H1 (cell line): Measurements from ENCODE around the gene KLK10. TPM values are rescaled to one million over a fixed set of nuclear protein-coding genes. Genes with fewer than 3 reads are reported as not detected.

ENCODE experiments used
- CTCF ChIA-PET: fragments of 300-600 bp; sonication (Branson Sonifier 250); formaldehyde crosslinking; loops from one replicate; lab custom pipeline; 2021; ENCODE audit not compliant: partially characterized antibody; lab: Charles Lee
- POLR2A ChIA-PET: fragments of 300-600 bp; sonication (Branson Sonifier 250); formaldehyde crosslinking; loops from one replicate; lab custom pipeline; 2021; ENCODE audit warnings: inconsistent platforms; ENCODE audit not compliant: partially characterized antibody; lab: Charles Lee
- DNase-seq, 2 experiments: peaks; one replicate each; pipeline versions ENCODE4 v3.0.0 to v3.0.0-alpha.2; 2010 to 2022; ENCODE audit warnings: low spot score in 2 of 2, low read depth in 1 of 2, mixed read lengths in 1 of 2
- FAIRE-seq: peaks from 2 replicates; lab custom pipeline; 2011; peaks lifted over from hg19 to GRCh38; lab: Jason Lieb, UNC
- H2AFZ ChIP-seq: 2 replicates; pipeline ENCODE4 v1.8.1; 2012; ENCODE audit warnings: low read length, inconsistent platforms
- H2AK5ac ChIP-seq: 2 replicates; pipeline ENCODE4 v1.6.1; 2013; ENCODE audit warnings: low read depth, low read length
- H2BK120ac ChIP-seq: replicated peaks from 2 replicates; pipeline ENCODE3; 2013; ENCODE audit warnings: low read depth, low read length, inconsistent platforms
- H2BK12ac ChIP-seq: 2 replicates; pipeline ENCODE4 v1.6.1; 2013; ENCODE audit warnings: low read depth, low read length
- H2BK15ac ChIP-seq: 2 replicates; pipeline ENCODE4 v1.6.1; 2013; ENCODE audit warnings: low read length
- H2BK20ac ChIP-seq: 2 replicates; pipeline ENCODE4 v1.6.1; 2013; ENCODE audit warnings: low read length
- H2BK5ac ChIP-seq: 2 replicates; pipeline ENCODE4 v1.6.1; 2013; ENCODE audit warnings: low read depth, low read length
- H3K14ac ChIP-seq: 2 replicates; pipeline ENCODE4 v1.6.1; 2013; ENCODE audit warnings: inconsistent platforms; ENCODE audit not compliant: insufficient read length
- H3K18ac ChIP-seq: 2 replicates; pipeline ENCODE4 v1.6.1; 2013; ENCODE audit warnings: low read length; ENCODE audit errors: extremely low read depth
- H3K23ac ChIP-seq: 2 replicates; pipeline ENCODE4 v1.6.1; 2013; ENCODE audit warnings: inconsistent platforms; ENCODE audit not compliant: insufficient read length
- H3K23me2 ChIP-seq: 2 replicates; pipeline ENCODE4 v1.6.1; 2013; ENCODE audit warnings: low read depth, low read length
- H3K27ac ChIP-seq: 2 replicates; pipeline ENCODE4 v1.6.1; 2011; ENCODE audit warnings: low read depth, low read length, inconsistent platforms
- H3K27me3 ChIP-seq, 4 experiments: replicated peaks in 1 of 4; 1 replicate in 1 of 4; 2 replicates in 3 of 4; pipeline versions ENCODE4 v1.6.1 to v1.8.1; 2011 to 2013; ENCODE audit warnings: low read length in 3 of 4, mild to moderate bottlenecking in 3 of 4, inconsistent platforms in 2 of 4, mixed read lengths in 2 of 4, moderate library complexity in 1 of 4; ENCODE audit not compliant: control insufficient read depth in 3 of 4, insufficient read depth in 3 of 4; ENCODE audit errors: extremely low read depth in 1 of 4
- H3K36me3 ChIP-seq, 4 experiments: 2 replicates each; pipeline versions ENCODE4 v1.6.1 to v1.8.1; 2011 to 2013; ENCODE audit warnings: mild to moderate bottlenecking in 4 of 4, low read length in 3 of 4, moderate library complexity in 2 of 4, control low read depth in 1 of 4, inconsistent platforms in 1 of 4; ENCODE audit not compliant: insufficient read depth in 4 of 4, control insufficient read depth in 2 of 4
- H3K4ac ChIP-seq: replicated peaks from 2 replicates; pipeline ENCODE3; 2013; ENCODE audit warnings: low read length, low read depth, mixed read lengths, inconsistent platforms; ENCODE audit not compliant: insufficient read length
- H3K4me1 ChIP-seq, 4 experiments: replicated peaks in 1 of 4; 1 replicate in 1 of 4; 2 replicates in 3 of 4; pipeline versions ENCODE4 v1.6.1 to v1.8.1; 2011 to 2013; ENCODE audit warnings: low read length in 3 of 4, inconsistent platforms in 2 of 4, mixed read lengths in 1 of 4; ENCODE audit not compliant: insufficient read depth in 4 of 4, control insufficient read depth in 3 of 4
- H3K4me2 ChIP-seq, 2 experiments: 2 replicates each; pipeline versions ENCODE4 v1.6.1 to v1.8.1; 2011 to 2013; ENCODE audit warnings: low read depth in 2 of 2, low read length in 2 of 2, control low read depth in 1 of 2, inconsistent platforms in 1 of 2, mild to moderate bottlenecking in 1 of 2; ENCODE audit not compliant: insufficient read depth in 1 of 2
- H3K4me3 ChIP-seq, 4 experiments: fragments of 200-600, 300-600 bp in 1 of 4; sonication (generic), shearing (Covaris generic), sonication (Bioruptor Twin) in 1 of 4; 2 replicates each; pipeline versions ENCODE4 v1.5.1 to v1.8.1; 2011 to 2016; ENCODE audit warnings: low read length in 4 of 4, low read depth in 3 of 4, control low read depth in 2 of 4, inconsistent platforms in 2 of 4, mild to moderate bottlenecking in 2 of 4, mixed read lengths in 1 of 4, moderate library complexity in 1 of 4; ENCODE audit not compliant: insufficient read depth in 2 of 4; ENCODE audit errors: extremely low read depth in 1 of 4
- H3K56ac ChIP-seq: replicated peaks from 2 replicates; pipeline ENCODE3; 2013; ENCODE audit warnings: low read depth, mild to moderate bottlenecking, mixed read lengths, low read length, inconsistent platforms; ENCODE audit not compliant: insufficient read length
- H3K79me1 ChIP-seq: 2 replicates; pipeline ENCODE4 v1.6.1; 2013; ENCODE audit warnings: low read depth, low read length, control low read depth
- H3K79me2 ChIP-seq, 2 experiments: 2 replicates each; pipeline versions ENCODE4 v1.6.1 to v1.8.1; 2012 to 2013; ENCODE audit warnings: low read length in 2 of 2, mild to moderate bottlenecking in 2 of 2, inconsistent platforms in 1 of 2; ENCODE audit not compliant: insufficient read depth in 2 of 2, control insufficient read depth in 1 of 2
- H3K9ac ChIP-seq, 4 experiments: replicated peaks in 1 of 4; 1 replicate in 1 of 4; 2 replicates in 3 of 4; pipeline versions ENCODE4 v1.6.1 to v1.8.1; 2011 to 2013; ENCODE audit warnings: low read depth in 3 of 4, low read length in 3 of 4, control low read depth in 2 of 4, mild to moderate bottlenecking in 2 of 4, moderate library complexity in 2 of 4, inconsistent platforms in 1 of 4; ENCODE audit errors: extremely low read depth in 1 of 4
- H3K9me3 ChIP-seq, 2 experiments: 2 replicates each; pipeline versions ENCODE4 v1.6.1 to v1.8.1; 2012 to 2013; ENCODE audit warnings: mild to moderate bottlenecking in 2 of 2, moderate library complexity in 2 of 2, control low read depth in 1 of 2, inconsistent platforms in 1 of 2, low read depth in 1 of 2, low read length in 1 of 2, mixed read lengths in 1 of 2; ENCODE audit not compliant: insufficient read depth in 2 of 2
- H4K20me1 ChIP-seq, 2 experiments: replicated peaks in 1 of 2; 2 replicates each; pipeline versions ENCODE3 to v1.8.1; 2011 to 2013; ENCODE audit warnings: inconsistent platforms in 2 of 2, low read length in 2 of 2, mild to moderate bottlenecking in 1 of 2; ENCODE audit not compliant: insufficient read depth in 2 of 2, control insufficient read depth in 1 of 2
- H4K5ac ChIP-seq: 2 replicates; pipeline ENCODE4 v1.6.1; 2013; ENCODE audit warnings: low read length, low read depth, mixed read lengths, inconsistent platforms; ENCODE audit not compliant: insufficient read length
- H4K8ac ChIP-seq: 2 replicates; pipeline ENCODE4 v1.8.0; 2013; ENCODE audit warnings: mild to moderate bottlenecking, moderate library complexity, low read length, inconsistent platforms; ENCODE audit not compliant: insufficient read depth; ENCODE audit errors: extremely low read depth
- H4K91ac ChIP-seq: replicated peaks from 2 replicates; pipeline ENCODE3; 2013; ENCODE audit warnings: low read length, mixed read lengths, inconsistent platforms; ENCODE audit not compliant: insufficient read length
- CHD1 ChIP-seq: IDR thresholded peaks from 2 replicates; pipeline ENCODE4 v1.6.1; 2012; ENCODE audit warnings: low read depth, low read length, improper control_type of control experiment
- GABPA ChIP-seq: IDR thresholded peaks from 2 replicates; pipeline ENCODE4 v1.6.1; 2011; ENCODE audit warnings: mild to moderate bottlenecking, low read length, moderate library complexity, borderline replicate concordance; ENCODE audit not compliant: insufficient read depth
- HDAC6 ChIP-seq: IDR thresholded peaks from one replicate; pipeline ENCODE4 v1.7.1; 2012; ENCODE audit warnings: low read depth, mild to moderate bottlenecking, inconsistent platforms, low read length, moderate library complexity
- POU5F1 ChIP-seq: IDR thresholded peaks from 2 replicates; pipeline ENCODE4 v1.6.1; 2011; ENCODE audit warnings: low read depth, mild to moderate bottlenecking, low read length, moderate library complexity
- RNF2 ChIP-seq: fragments of 200-900, 300-1000 bp; sonication (generic); IDR thresholded peaks from 2 replicates; pipeline ENCODE4 v1.7.1; 2016; ENCODE audit warnings: borderline replicate concordance, low read depth, mild to moderate bottlenecking, antibody characterized with exemption, low read length; ENCODE audit not compliant: poor library complexity, severe bottlenecking; ENCODE audit errors: missing control alignments
- SAP30 ChIP-seq: fragments of 300-600 bp; sonication (generic); IDR thresholded peaks from 2 replicates; pipeline ENCODE4 v1.7.1; 2012; ENCODE audit warnings: low read length, moderate library complexity, mild to moderate bottlenecking, inconsistent platforms; ENCODE audit not compliant: insufficient read depth, insufficient replicate concordance
- SUZ12 ChIP-seq: fragments of 200-600 bp; sonication (generic); IDR thresholded peaks from 2 replicates; pipeline ENCODE4 v1.6.1; 2012; ENCODE audit warnings: mild to moderate bottlenecking, inconsistent platforms, low read length, moderate library complexity, mixed read lengths
- WGBS, 2 experiments: shearing (Covaris generic) in 1 of 2; methylation state at CpG; one replicate each; pipeline versions ENCODE4 v1.1.6 to v1.1.7; 2013 to 2015; ENCODE audit warnings: low lambda C conversion rate in 2 of 2, mixed read lengths in 2 of 2, inconsistent platforms in 1 of 2, low coverage in 1 of 2, missing lambda C conversion rate in 1 of 2; ENCODE audit not compliant: insufficient replicate concordance in 2 of 2, insufficient coverage in 1 of 2, insufficient read length in 1 of 2; ENCODE audit errors: extremely low coverage in 1 of 2, missing lambda C conversion rate in 1 of 2; 5-methylcytosine and 5-hydroxymethylcytosine counted together
- polyA plus RNA-seq, 7 experiments: library from polyadenylated mRNA; depleted of rRNA in 3 of 7; stranded (reverse) in 5 of 7; unstranded in 2 of 7; fragments of >200 nt in 5 of 7; fragments of 200-250 nt in 2 of 7; gene quantifications; 1 replicate in 5 of 7; 2 replicates in 1 of 7; 4 replicates in 1 of 7; pipeline versions ENCODE4 v1.2.1 to v1.2.3, GENCODE V29; 2011 to 2013; ENCODE audit warnings: missing spikeins in 2 of 7, mixed read lengths in 2 of 7
- total RNA-seq: library from RNA; stranded (reverse); fragmentation: NEBNext Ultra II Directional; extraction: Animal tissue kit (Norgen Biotek cat#: 25700); gene quantifications from 2 replicates; pipeline ENCODE4 v1.2.1, GENCODE V29; 2021

KLK10 gene
- total and polyA plus RNA-seq, 2 of the 8 experiments (the other 6 are each of a cell fraction or from before 2014, with no cell fraction given) = 4.8 to 9.7 TPM

- H3K27me3 ChIP-seq = peaks cover 0 to 6% (median 1%) of the 10 kb centered on the region in 4 experiments; a peak in 2 of 7 replicates
- no peaks in the 10 kb centered on the region for H3K79me1 ChIP-seq
- no peak overlapping the region for H4K91ac ChIP-seq
- H2BK12ac ChIP-seq = no peak overlapping the region
- no peak overlapping the region; a peak in 1 of 7 replicates for H3K9ac ChIP-seq
- no peak overlapping the region for H2AK5ac ChIP-seq
- TF ChIP-seq HDAC6 = no peak
- TF ChIP-seq SUZ12 = no peak
- no peak for TF ChIP-seq RNF2
- TF ChIP-seq CHD1 = no peak
- TF ChIP-seq GABPA = no peak
- no peak for TF ChIP-seq POU5F1
- no peak for TF ChIP-seq SAP30
- H3K23ac ChIP-seq = no peak overlapping the region
- H4K20me1 ChIP-seq = no peaks in the 10 kb centered on the region
- DNase-seq = no peak
- no peak overlapping the region for H2BK5ac ChIP-seq
- H3K4me2 ChIP-seq = peak overlapping the region in 1 of 2 experiments; percentile 20; a peak in 1 of 4 replicates
- H3K9me3 ChIP-seq = no peaks in the 10 kb centered on the region
- H2BK120ac ChIP-seq = no peak overlapping the region
- H2BK15ac ChIP-seq = no peak overlapping the region
- H3K56ac ChIP-seq = no peak overlapping the region
- no peak overlapping the region for H2BK20ac ChIP-seq
- H4K5ac ChIP-seq = no peak overlapping the region
- no peak overlapping the region for H3K14ac ChIP-seq
- 65% methylated on average over 12 of the region's 13 CpGs; no CpG with 5 or more reads in 1 of the 2 experiments for WGBS, 2 experiments
- peaks cover 3 to 30% (median 16%) of the 10 kb centered on the region in 4 experiments; a peak in 5 of 7 replicates for H3K4me1 ChIP-seq
- no peak overlapping the region for H3K27ac ChIP-seq
- H3K36me3 ChIP-seq = 0 out of 8 replicates have a peak, but pooled peaks cover 0 to 3% (median 0%) of the 10 kb centered on the region in 4 experiments
- no peak overlapping the region for H2AFZ ChIP-seq
- no peak overlapping the region for H3K4me3 ChIP-seq
- H3K23me2 ChIP-seq = peaks cover 2% of the 10 kb centered on the region; the same call in 1 of the 2 replicates
- no peaks in the 10 kb centered on the region for H3K79me2 ChIP-seq
- H4K8ac ChIP-seq = no peak overlapping the region
- FAIRE-seq = no peak
- CTCF ChIA-PET = interaction anchor here (1.2 to 1.3 kb wide), 3 partner anchors 22 to 116 kb away, joined by 3 to 4 read pairs (median 3); no protein-coding TSS in a partner anchor
- POLR2A ChIA-PET = interaction anchor here (0.7 to 1.1 kb wide), 3 partner anchors 14 to 37 kb away, joined by 3 to 4 read pairs (median 4); no protein-coding TSS in a partner anchor
- H3K4ac ChIP-seq = no peak overlapping the region
- H3K18ac ChIP-seq = peak overlapping the region; percentile 60; the same call in 1 of the 2 replicates
Measured at GRCh38 chr19:50980208-50980607, 39.3 kb downstream of the KLK10 start.
